Muscle layer of colon (tissue), 2 donors: ENCODE data around the gene ACSL6.

Experiments used
- H3K27ac ChIP-seq: one replicate; pipeline ENCODE4 v1.7.0; 2013; ENCODE audit warnings: low read depth, mild to moderate bottlenecking, low read length, moderate library complexity
- H3K27me3 ChIP-seq, 2 donors: one replicate each; pipeline ENCODE4 v1.7.0; 2013; ENCODE audit warnings: low read length in 2 of 2, mild to moderate bottlenecking in 2 of 2; ENCODE audit not compliant: insufficient read depth in 2 of 2, control insufficient read depth in 1 of 2
- H3K36me3 ChIP-seq: one replicate; pipeline ENCODE4 v1.7.0; 2013; ENCODE audit warnings: mild to moderate bottlenecking, low read length; ENCODE audit not compliant: insufficient read depth
- H3K4me1 ChIP-seq: one replicate; pipeline ENCODE4 v1.7.0; 2013; ENCODE audit warnings: mild to moderate bottlenecking, low read length; ENCODE audit not compliant: insufficient read depth
- H3K4me3 ChIP-seq, 2 donors: one replicate each; pipeline ENCODE4 v1.7.0; 2013; ENCODE audit warnings: low read length in 2 of 2, low read depth in 1 of 2, mild to moderate bottlenecking in 1 of 2, moderate library complexity in 1 of 2
- H3K9ac ChIP-seq: one replicate; pipeline ENCODE4 v1.7.0; 2013; ENCODE audit warnings: low read length
- H3K9me3 ChIP-seq: one replicate; pipeline ENCODE4 v1.7.0; 2013; ENCODE audit warnings: mild to moderate bottlenecking, low read length
- donor health status: abdominal sarcoma.
- donor health status: Adenocarcinoma of cecum.

Gene ACSL6

GRCh38 chr5:132033122-132033521 lies 21.7 kb upstream of the ACSL6 start:
- no peak overlapping the region for H3K9ac ChIP-seq

GRCh38 chr5:132032196-132032595 lies 20.7 kb upstream of the ACSL6 start:
- Histone ChIP-seq H3K9ac (no peak overlapping the region), H3K36me3 (no peaks in the 10 kb centered on the region), H3K9me3 (no peaks in the 10 kb centered on the region), H3K4me3 (no peak overlapping the region), H3K4me1 (no peaks in the 10 kb centered on the region), H3K27ac (no peak overlapping the region), H3K27me3 (no peaks in the 10 kb centered on the region)

More at GRCh38 chr5:132033122-132033521, 21.7 kb upstream of the ACSL6 start:
- Histone ChIP-seq H3K4me3 (no peak overlapping the region), H3K27me3 (no peaks in the 10 kb centered on the region), H3K9me3 (no peaks in the 10 kb centered on the region), H3K27ac (no peak overlapping the region), H3K36me3 (no peaks in the 10 kb centered on the region), H3K4me1 (no peaks in the 10 kb centered on the region)

- no peak overlapping the region for H3K27ac ChIP-seq
- H3K27me3 ChIP-seq = no peaks in the 10 kb centered on the region
- no peak overlapping the region for H3K9ac ChIP-seq
- no peak overlapping the region for H3K4me3 ChIP-seq
- H3K4me1 ChIP-seq = no peaks in the 10 kb centered on the region
- no peaks in the 10 kb centered on the region for H3K9me3 ChIP-seq
- no peaks in the 10 kb centered on the region for H3K36me3 ChIP-seq
Observed at GRCh38 chr5:132030610-132031009, 19.2 kb upstream of the ACSL6 start.

GRCh38 chr5:132029609-132030330 lies 18.3 kb upstream of the ACSL6 start:
- no peak overlapping the region for H3K9ac ChIP-seq
- H3K4me1 ChIP-seq = no peaks in the 10 kb centered on the region
- no peaks in the 10 kb centered on the region for H3K27me3 ChIP-seq
- H3K36me3 ChIP-seq = no peaks in the 10 kb centered on the region
- no peak overlapping the region for H3K4me3 ChIP-seq
- H3K9me3 ChIP-seq = no peaks in the 10 kb centered on the region
- no peak overlapping the region for H3K27ac ChIP-seq

GRCh38 chr5:132027027-132027426 lies 15.6 kb upstream of the ACSL6 start:
- Histone ChIP-seq H3K27me3 (no peaks in the 10 kb centered on the region), H3K9ac (no peak overlapping the region), H3K36me3 (no peaks in the 10 kb centered on the region), H3K9me3 (no peaks in the 10 kb centered on the region), H3K27ac (no peak overlapping the region), H3K4me1 (no peaks in the 10 kb centered on the region), H3K4me3 (no peak overlapping the region)

- Histone ChIP-seq H3K9me3 (no peaks in the 10 kb centered on the region), H3K4me3 (no peak overlapping the region), H3K36me3 (no peaks in the 10 kb centered on the region), H3K9ac (no peak overlapping the region), H3K4me1 (no peaks in the 10 kb centered on the region), H3K27me3 (no peaks in the 10 kb centered on the region), H3K27ac (no peak overlapping the region)
Observed at GRCh38 chr5:132026516-132027008, 15.1 kb upstream of the ACSL6 start.

- Histone ChIP-seq H3K36me3 (no peaks in the 10 kb centered on the region), H3K9me3 (no peaks in the 10 kb centered on the region), H3K4me3 (no peak overlapping the region), H3K27me3 (no peaks in the 10 kb centered on the region), H3K4me1 (no peaks in the 10 kb centered on the region), H3K27ac (no peak overlapping the region), H3K9ac (no peak overlapping the region)
Observed at GRCh38 chr5:132025403-132025971, 14.0 kb upstream of the ACSL6 start.

GRCh38 chr5:132024789-132025402 lies 13.4 kb upstream of the ACSL6 start:
- Histone ChIP-seq H3K27me3 (no peaks in the 10 kb centered on the region), H3K9ac (no peak overlapping the region)

GRCh38 chr5:132024117-132024435 lies 12.6 kb upstream of the ACSL6 start:
- no peaks in the 10 kb centered on the region for H3K4me1 ChIP-seq
- H3K27ac ChIP-seq = no peak overlapping the region
- no peaks in the 10 kb centered on the region for H3K9me3 ChIP-seq
- H3K9ac ChIP-seq = no peak overlapping the region
- H3K27me3 ChIP-seq = no peaks in the 10 kb centered on the region
- H3K36me3 ChIP-seq = no peaks in the 10 kb centered on the region
- no peak overlapping the region for H3K4me3 ChIP-seq

More at GRCh38 chr5:132024789-132025402, 13.4 kb upstream of the ACSL6 start:
- Histone ChIP-seq H3K27ac (no peak overlapping the region), H3K36me3 (no peaks in the 10 kb centered on the region), H3K9me3 (no peaks in the 10 kb centered on the region), H3K4me1 (no peaks in the 10 kb centered on the region), H3K4me3 (no peak overlapping the region)

GRCh38 chr5:132023258-132024116 lies 12.0 kb upstream of the ACSL6 start:
- Histone ChIP-seq H3K27ac (no peak overlapping the region), H3K4me1 (no peaks in the 10 kb centered on the region), H3K9ac (no peak overlapping the region), H3K27me3 (no peaks in the 10 kb centered on the region), H3K36me3 (no peaks in the 10 kb centered on the region), H3K4me3 (no peak overlapping the region), H3K9me3 (no peaks in the 10 kb centered on the region)

- no peaks in the 10 kb centered on the region for H3K4me1 ChIP-seq
- no peak overlapping the region for H3K27ac ChIP-seq
- no peaks in the 10 kb centered on the region for H3K27me3 ChIP-seq
- no peak overlapping the region for H3K9ac ChIP-seq
- no peaks in the 10 kb centered on the region for H3K36me3 ChIP-seq
- no peak overlapping the region for H3K4me3 ChIP-seq
- no peaks in the 10 kb centered on the region for H3K9me3 ChIP-seq
Observed at GRCh38 chr5:132022737-132023136, 11.3 kb upstream of the ACSL6 start.
